HG02759 (cell line): Measurements from ENCODE around the gene XAF1.
"Not testable (repeated sequence)": the region's sequence is repeated elsewhere in the genome, so short reads cannot be mapped to it uniquely, and the experiment has no call there.

Source experiments
- ATAC-seq: cut with Tn5 transposase; IDR thresholded peaks from one replicate; pipeline ENCODE4 v1.9.1; 2021; ENCODE audit warnings: mild to moderate bottlenecking, moderate library complexity; ENCODE audit not compliant: unreplicated experiment

The XAF1 gene

GRCh38 chr17:6797718-6798351 lies 42.0 kb downstream of the XAF1 start:
- no peak for ATAC-seq

GRCh38 chr17:6799738-6800137 lies 43.9 kb downstream of the XAF1 start:
- no peak for ATAC-seq

GRCh38 chr17:6800422-6801027 lies 44.7 kb downstream of the XAF1 start:
- ATAC-seq, result no peak

- ATAC-seq, result no peak
These were observed 55.7 kb downstream of the XAF1 start for GRCh38 chr17:6811510-6811909.

- ATAC-seq, result no peak
These were observed 56.4 kb downstream of the XAF1 start for GRCh38 chr17:6812295-6812694.

GRCh38 chr17:6815775-6816174 lies 59.9 kb downstream of the XAF1 start:
- ATAC-seq, result no peak

- ATAC-seq, result not testable (repeated sequence)
These were observed 60.5 kb downstream of the XAF1 start for GRCh38 chr17:6816368-6816767.

- ATAC-seq, result no peak
These were observed 63.1 kb downstream of the XAF1 start for GRCh38 chr17:6818938-6819337.

- ATAC-seq, result no peak
These were observed 67.2 kb downstream of the XAF1 start for GRCh38 chr17:6823011-6823442.
